Hindlimb muscle (tissue), 1 donor: ENCODE measurements around the gene FER. TPM values are rescaled to one million over a fixed set of nuclear protein-coding genes. Genes with fewer than 3 reads are reported as not detected.
"Not testable (repeated sequence)": the region's sequence is repeated elsewhere in the genome, so short reads cannot be mapped to it uniquely, and the experiment has no call there.

Experiments used
- DNase-seq: peaks from one replicate; pipeline ENCODE4 v3.0.0-alpha.2; 2013
- polyA plus RNA-seq: library from polyadenylated mRNA; unstranded; fragments of 120-200 nt; gene quantifications from one replicate; pipeline ENCODE4 v1.2.1, GENCODE V29; 2013; ENCODE audit not compliant: insufficient read length

Gene FER
- polyA plus RNA-seq, 1 donor, result 8.9 TPM

DNA sequence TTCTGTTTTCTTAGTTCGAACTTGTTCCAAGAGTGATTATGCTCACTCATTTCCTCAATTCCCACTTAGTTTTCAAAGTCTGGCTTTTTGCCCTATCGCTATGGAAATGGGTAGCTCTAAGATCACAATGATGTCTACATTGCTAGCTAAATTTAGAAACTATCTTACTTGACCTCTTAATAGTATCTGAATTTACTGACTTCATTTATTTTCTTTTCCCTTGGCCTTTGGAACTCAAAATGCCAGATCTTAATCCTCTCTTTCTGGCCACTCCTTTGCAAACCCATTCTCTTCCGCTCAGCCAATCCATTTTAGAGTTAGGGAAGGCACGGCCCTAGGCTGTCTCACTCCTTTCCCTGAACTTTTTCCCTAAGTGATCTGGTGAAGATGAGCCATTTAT lies 137.0 kb downstream of the FER start:
- DNase-seq, result peak; percentile 36

DNA sequence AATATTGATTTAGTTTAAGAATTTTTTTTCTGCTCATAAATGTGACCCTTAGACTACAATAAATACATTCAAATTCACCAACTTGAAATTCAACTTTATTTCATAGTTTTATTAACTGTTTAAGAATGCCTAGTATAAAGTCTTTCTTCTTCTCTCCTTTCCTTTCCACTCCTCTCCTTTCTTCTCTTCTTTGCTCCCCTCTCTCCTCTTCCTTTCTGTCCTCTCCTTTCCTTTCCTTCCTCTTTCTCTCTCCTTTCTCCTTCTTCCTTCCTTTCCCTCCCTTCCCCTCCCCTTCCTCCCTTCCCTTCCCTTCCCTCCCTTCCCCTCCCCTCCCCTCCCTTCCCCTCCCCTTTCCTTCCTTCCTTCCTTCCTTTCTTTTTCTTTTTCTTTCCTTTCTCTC lies 150.6 kb downstream of the FER start:
- DNase-seq, result no peak

DNA sequence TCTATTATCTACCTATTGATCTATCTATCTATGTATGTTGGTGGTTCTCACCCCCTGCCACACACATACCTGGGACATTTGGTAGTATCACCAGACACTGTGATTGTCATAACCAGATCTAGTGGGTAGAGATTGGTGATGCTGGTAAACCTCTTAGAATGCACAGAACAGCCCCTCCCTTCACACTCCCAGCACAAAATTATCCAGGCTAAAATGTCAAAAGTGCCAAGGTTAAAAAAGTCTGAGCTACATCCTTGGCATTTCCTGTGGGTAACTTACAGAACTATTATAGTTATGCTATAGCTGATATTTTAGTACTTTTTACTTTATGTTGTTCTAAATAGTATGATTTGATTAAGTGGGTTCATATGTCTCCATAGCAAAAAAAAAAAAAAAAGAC lies 151.0 kb downstream of the FER start:
- no peak for DNase-seq

DNA sequence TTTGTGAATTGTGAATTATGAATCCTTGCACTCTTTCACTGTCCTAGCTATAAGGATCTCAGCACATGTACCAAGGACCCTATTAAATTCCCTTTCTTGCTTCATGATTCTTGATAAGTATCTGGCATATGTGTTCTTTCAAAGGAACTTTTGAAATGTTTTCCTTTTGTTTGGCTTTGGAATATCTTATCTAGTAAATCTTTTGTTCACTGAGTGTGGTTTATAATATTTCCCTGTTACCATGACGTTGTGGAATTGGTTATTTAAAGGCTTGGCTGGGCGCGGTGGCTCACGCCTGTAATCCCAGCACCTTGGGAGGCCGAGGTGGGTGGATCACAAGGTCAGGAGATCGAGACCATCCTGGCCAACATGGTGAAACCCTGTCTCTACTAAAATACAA lies 151.5 kb downstream of the FER start:
- DNase-seq, result not testable (repeated sequence)

DNA sequence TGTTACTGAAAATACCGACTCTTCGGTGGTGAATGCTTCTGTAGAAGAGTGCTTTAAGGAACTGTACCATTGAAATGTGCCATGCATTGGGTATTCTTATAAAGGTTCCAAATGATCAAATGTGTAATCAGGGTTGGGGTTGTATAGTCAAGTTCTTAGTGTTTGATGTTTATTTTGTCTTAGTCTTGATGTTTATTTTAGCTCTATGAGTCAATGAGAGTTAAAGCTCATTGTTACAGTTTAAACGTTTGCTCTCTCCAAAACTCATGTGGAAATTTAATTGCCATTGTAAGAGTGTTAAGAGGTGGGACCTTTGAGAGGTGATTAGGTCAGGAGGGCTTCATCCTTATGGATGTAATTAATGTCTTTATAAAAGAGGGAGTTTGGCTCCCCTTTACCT lies 153.0 kb downstream of the FER start:
- DNase-seq, result no peak

DNA sequence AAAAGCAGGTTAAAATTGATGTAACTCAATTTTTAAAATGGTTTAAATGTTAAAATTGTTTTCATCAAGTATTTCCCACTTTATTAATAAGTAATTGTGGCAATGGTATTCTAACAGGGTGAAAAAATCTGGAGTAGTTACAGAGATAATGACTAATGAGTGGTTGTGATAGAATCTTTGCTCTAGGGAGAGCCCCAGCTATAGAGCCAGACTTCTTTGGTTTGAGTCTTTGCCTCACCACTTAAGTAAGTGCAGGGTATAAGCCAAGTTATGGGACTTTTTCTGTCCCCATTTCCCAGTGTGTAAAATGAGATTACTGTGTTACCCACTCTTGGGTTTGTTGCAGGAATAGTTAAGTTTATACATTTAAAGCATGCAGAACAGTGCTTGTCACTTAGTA lies 158.1 kb downstream of the FER start:
- no peak for DNase-seq

DNA sequence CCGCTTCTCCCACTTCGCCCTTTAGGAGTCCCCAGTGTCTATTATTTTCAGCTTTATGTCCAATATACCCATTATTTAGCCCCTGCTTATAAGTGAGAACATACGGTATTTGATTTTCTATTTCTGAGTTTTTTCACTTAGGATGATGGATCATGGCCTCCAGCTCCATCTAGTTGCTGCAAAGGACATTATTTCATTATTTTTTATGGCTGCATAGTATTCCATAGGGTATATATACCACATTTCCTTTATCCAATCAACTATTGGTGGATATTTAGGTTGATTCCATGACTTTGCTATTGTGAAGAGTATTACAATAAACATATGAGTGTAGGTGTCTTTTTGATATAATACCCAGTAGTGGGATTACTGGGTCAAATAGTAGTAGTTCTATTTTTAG lies 162.9 kb downstream of the FER start:
- no peak for DNase-seq

DNA sequence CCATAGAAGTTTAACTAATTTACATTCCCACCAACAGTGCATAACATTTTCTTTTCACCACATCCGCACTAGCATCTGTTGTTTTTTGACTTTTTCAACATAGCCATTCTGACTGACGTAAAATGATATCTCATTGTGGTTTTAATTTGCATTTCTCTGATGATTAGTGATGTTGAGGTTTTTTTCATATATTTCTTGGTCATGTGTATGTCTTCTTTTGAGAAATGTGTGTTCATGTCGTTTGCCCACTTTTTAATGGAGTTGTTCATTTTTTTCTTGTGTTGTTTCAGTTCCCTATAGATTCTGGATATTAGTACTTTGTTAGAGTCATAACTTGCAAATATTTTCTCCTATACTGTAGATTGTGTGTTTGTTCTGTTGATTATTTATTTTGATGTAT lies 163.4 kb downstream of the FER start:
- DNase-seq, result no peak

DNA sequence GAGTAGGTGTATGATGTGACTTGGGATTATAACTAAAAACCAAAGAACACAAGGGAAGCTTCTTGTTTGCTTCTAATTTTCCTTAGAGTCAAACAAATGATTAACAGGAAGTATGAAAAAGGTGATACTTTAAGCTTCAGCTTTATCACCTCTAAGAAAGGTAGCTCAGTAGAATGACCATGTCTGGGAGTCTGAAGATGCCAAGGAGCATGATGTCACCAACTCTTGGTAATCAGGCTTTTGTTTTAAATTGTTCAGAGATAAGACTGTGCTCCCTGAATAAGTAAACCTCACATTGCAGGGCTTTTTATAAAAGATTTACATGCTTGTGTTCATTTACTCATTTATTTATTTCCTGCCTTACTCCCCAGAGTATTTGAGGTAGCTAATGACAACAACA lies 169.9 kb downstream of the FER start:
- no peak for DNase-seq

DNA sequence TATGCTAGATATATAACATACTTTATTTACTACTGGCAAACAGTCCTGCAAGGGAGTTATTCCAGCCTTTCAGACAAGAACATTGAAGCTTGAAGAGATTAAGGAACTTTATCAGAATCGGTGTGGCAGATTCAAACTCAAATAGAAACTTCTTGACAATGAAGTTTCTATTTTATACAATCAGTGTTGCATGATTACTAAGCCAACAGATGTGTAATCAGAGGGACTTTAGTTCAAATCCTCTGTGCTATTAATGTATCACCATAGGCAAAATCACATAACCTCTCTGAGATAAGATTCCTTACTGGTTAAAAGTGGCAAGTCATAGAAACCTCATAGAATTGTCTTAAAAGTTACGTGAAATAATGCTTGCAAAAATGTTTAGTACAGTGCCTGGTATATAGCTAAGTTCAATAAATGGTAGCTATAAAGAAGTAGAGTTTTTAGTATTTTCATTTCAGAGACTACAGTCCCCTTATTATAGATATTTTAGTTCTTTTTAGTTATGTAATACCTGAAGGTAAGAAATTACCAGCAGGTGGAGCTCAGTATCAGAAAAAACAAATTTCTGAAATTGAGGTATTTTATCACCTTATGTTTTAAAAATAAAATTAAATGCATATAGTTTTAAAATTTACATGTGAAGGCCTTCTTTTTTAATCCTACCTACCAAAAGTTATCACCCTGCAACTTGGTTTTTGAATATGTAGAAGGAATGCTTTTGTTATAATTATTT lies 172.1 kb downstream of the FER start:
- DNase-seq, result no peak

DNA sequence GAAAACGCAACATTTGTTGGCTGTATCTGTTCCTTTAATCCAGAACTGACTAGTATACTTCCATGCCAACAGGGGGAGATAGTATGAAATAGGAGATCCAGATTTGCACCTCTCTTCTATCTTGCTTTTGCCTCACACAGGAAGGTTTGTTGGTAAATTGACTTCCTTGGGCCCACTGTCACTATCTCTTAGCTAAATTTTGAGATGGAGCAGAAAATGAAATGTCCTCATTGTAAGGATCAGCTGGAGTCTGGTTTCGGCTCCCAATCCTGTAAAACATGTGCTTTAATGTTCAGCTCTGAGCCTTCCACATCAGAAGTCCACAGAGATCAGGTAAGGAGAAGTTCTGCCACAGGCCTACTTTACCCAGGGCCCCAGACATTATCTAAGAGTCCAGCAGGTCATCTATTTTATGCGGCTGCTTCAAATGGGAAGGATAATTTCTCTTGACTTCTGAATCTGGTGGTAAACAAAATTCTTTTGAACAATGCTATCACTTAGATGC lies 176.8 kb downstream of the FER start:
- no peak for DNase-seq

DNA sequence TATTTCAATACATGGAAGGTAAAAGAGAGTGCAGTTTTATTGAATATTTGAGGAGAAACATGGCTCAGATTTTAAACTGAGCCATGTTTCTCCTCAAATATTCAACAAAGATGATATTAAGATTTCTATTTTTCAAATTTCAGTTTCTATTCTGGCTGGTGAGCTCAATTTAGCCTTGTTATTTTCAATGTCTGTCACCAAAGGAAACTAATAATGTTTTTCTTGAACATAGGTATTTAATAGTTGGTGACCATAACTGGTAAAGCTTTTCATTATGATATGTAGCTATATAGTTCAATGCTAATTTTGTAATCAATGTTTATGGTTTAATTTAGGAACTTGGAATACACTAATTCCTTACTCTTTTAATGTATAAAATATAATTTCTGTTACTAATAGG lies 177.4 kb downstream of the FER start:
- DNase-seq, result no peak

DNA sequence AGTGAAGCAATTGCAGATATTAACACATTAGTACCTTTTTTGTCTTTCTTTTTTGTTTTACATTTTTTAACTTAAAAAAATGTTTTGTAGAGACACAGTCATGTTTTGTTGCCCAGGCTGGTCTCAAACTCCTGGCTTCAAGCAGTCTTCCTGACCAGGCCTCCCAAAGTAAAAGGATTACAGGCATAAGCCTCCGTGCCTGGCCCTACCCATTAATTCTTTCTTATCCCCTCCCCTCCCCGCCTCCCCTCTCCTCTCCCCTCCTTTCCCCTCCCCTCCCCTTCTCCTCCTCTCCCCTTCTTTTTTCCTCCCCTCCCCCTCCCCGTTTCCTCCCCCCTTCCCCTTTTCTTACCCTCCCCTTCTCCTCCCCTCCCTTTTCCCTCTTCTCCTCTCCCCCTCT lies 182.4 kb downstream of the FER start:
- no peak for DNase-seq

DNA sequence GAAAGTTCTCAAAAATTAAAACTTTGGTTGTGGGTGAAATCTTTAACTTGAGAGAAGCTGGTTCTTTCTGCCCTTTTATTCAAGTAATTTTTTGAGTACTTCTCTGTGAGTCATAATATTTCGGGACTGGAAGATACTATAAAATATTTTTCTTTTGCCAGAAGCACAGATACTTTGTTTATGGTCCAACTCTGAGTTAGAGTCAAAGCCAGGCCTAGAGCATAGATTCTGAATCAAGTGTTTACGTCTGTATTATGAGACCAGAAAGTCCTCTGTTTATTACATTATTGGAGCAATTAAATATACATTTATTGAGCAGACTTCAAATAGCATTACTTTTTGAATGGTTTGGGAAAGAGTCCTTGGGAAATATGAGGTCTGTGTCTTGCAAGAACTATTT lies 187.9 kb downstream of the FER start:
- DNase-seq, result peak; percentile 66

DNA sequence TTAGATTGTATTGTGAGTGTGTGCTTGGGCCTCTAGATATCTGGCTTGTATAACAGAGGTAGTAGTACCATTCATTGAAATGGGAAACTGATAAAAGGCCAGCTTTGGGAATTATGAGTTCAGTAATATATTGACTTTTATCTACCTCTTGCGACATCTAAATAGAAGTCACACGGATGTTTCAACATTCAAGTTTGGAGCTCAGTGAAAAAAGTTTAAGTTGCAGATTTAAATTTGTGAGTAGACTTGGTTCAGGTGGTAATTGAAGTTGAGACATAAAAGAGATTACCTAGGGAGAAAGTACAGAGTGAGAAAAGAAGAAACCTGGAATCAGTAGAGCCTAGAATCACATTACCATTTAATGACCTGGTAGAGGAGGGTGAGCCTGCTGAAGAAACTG lies 189.5 kb downstream of the FER start:
- no peak for DNase-seq

DNA sequence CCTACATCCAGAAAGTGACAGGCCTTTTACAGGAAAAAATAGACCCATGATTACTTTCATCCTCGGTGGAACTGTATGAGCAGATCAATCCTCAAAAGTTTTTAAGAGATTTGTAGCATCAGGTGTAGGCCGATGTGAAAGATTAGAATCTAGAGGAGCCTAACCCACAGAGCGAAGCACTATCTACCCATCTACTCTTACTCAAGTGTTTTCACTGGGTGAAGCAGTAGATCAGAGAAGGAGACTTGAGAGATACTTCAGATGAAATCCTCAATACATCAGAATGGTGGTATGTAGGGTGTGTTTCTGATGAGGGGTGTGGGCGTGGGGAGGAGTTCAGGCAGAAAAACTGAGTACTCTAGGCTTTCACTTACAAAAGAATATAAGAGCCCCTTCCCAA lies 192.8 kb downstream of the FER start:
- DNase-seq, result no peak

DNA sequence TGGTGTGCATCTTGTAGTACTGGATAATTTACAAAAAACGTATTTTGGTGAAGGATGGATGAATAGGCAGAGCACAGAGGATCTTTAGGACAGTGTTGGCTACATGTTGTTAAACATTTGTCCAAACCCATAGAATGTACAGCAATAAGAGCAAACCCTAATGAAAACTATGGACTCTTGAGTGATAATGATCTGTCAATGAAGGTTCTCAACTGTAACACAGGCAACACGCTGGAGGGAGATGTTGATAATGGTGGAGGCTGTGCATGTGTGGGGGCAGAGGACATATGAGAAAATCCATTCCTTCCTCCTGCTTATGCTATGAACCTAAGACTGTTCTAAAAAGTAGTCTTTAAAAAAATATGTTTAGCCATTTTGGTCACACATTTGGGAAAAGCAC lies 194.0 kb downstream of the FER start:
- no peak for DNase-seq

DNA sequence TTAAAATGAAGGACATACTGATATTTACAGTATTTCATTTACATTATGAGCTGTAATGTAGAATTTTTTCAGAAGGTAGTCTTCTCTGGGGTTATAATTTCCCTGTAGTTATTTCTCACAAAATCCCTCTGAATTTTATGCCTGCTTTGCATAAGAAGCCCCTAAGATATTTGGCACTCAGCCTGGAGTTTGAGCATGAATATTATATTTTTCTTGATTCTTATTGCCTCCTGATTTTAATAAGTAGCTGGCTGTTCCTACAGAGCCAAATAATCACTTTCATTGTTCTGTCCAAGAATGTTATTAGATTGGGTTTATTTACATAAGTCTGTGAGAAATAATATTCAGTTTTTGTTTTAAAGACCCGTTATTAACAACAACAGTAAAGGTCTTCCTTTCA lies 195.0 kb downstream of the FER start:
- DNase-seq, result no peak

DNA sequence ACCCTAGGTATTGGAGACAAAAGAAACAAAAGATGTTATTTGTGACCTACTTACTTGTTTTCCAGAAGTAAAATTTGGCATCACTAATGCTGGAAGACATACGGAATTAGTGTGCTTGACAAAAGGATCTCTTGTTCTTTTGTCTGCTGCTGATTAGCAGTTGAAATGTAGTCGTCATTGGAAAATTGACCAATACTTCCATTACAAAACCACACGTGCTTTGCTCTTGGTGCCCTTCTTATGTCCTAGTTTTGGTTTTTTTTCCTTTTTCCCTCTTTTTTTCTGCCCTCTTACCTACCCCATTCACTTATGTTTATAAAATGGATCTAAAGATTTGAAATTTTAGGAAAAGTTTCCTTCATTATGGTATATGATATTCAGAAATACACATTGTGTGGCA lies 197.4 kb downstream of the FER start:
- no peak for DNase-seq

DNA sequence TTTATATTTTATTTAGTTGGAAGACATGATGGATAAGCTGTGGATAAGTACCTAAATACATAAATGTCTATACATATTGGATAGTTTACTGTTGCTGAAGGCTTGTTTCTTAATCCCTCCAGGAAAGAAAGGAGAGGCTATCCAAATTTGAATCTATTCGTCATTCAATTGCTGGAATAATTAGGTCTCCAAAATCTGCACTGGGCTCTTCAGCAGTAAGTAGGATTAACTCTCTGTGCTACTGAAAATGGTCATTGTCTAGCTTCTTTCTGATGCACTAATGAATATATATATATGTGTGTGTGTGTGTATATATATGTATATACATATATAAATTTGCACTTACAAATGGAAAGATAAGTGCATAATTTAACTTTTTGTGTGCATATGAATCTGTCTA lies 198.3 kb downstream of the FER start:
- DNase-seq, result no peak

DNA sequence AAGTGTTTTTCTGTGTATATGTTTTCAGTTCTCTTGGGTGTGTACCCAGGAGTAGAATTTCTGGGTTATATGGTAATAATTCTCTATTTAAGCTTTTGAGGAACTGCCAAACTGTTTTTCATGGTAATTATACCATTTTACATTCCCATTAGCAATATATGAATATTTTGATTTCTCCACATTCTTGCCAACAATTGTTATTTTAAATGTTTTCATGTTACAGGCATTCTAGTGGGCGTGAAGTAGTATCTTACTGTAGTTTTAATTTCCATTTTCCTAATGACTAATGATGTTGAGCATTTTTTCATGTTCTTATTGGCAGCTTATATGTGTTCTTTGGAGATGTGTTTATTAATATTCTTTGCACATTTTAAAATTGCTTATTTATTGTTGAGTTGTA lies 199.5 kb downstream of the FER start:
- no peak for DNase-seq

DNA sequence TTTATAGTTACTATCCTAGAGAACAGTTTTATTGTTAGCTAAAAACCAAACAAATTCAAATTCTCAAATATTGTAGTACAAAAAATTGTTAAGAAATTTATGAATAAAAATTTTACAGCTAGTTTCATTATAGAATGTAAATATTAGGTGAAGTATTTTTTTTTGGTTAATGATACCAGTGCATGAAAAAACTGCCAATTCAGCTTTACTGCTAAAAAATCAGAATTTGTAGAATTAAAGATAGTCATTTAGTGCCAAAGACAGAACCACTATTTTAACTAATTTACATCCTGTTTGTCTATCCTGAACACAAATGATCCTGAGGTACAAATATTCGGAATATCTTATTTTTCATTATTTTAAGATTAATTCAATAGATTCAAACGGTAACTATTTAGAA lies 202.6 kb downstream of the FER start:
- DNase-seq, result no peak

DNA sequence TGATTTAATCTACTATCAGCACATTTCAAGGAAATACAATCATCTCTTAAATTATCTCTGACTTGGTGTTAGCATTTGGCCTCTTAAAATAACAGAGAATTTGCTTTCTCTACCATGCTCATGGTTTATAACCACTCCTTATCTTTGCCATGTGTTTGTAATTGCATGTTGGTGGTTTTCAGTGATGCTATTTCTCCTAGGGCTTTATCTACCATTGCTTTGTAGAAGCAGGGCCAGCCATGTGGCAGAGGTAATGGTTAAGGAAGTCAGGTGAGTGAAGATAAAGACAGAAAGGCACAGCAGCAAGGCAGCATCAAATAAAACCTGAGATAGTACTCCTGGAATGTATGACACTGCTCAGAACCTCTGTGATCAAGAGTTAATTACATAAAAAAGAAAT lies 206.2 kb downstream of the FER start:
- no peak for DNase-seq

DNA sequence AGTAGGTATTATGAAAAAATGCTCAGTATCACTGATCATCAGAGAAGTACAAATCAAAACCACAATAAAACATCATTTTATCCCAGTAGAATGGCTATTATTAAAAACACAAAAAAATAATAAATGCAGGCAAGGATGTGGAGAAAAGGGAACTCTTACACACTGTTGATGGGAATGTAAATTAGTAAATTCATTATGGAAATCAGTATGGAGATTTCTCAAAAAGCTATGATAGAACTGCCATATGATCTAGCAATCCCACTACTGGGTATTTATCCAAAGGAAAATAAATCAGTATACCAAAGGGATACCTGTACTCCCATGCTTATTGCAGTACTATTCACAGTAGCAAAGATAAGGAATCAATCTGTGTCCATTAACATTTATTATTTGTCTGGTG lies 209.6 kb downstream of the FER start:
- no peak for DNase-seq

DNA sequence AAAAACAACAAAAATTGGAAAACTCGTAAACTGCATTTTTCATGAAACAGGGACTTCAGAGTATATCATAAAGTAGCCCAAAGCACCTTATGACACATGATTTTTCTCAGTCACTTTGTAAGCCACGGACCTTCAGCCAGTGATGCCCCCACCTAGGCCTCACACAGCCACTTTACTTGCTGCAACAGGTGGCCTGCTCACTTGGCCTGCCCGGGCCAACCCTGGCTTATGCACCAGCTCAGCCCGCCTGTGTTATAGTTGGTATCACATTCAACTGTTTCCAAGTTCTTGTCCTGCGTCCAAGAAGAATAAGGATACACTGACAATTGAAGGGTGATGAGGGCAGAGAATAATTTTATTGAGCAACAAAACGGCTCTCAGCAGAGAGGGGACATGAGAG lies 219.2 kb downstream of the FER start:
- no peak for DNase-seq
